Measurements from ENCODE around the gene EXOSC9.
"Not testable (repeated sequence)": the region's sequence is repeated elsewhere in the genome, so short reads cannot be mapped to it uniquely, and the experiment has no call there.

EXOSC9 gene, protein sequence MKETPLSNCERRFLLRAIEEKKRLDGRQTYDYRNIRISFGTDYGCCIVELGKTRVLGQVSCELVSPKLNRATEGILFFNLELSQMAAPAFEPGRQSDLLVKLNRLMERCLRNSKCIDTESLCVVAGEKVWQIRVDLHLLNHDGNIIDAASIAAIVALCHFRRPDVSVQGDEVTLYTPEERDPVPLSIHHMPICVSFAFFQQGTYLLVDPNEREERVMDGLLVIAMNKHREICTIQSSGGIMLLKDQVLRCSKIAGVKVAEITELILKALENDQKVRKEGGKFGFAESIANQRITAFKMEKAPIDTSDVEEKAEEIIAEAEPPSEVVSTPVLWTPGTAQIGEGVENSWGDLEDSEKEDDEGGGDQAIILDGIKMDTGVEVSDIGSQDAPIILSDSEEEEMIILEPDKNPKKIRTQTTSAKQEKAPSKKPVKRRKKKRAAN

DNA sequence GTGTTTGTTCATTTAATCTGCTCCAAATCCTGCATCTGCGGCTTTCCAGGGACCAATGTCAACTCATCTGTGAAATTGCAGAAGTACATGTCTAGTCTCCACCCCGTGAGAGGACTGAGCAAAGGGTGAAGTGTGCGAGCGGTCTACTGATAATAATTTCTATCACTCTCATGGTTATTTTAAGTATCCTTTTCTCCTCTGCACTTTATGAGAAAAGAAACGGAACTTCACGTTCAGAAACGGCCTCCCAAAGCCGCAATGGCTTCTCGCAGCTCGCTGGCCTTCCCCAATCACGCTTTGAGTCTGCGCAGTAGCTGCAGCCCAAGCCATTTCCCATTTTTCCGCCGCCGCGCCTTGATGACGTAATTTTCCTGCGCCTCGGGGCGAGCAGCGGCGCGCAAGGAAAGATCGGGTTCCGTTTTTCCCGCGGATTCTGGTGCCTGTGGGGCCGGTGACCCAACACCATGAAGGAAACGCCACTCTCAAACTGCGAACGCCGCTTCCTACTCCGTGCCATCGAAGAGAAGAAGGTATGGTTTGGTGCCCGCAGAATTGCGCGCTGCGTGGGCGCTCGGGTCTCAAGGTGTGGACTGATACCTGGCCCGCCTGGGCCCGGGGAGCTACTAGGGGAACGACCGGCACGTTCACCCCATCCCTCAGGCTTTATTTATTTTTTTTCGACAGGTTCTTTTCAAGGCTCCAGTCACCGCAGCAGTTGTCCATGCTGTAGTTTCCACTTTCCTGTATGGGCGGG is at the start of gene EXOSC9:
Gene EXOSC9, plus strand, starts transcription at position 363 of the 754 bp plus-strand sequence. Its CDS starts 102 bp downstream, at position 465.
- DNase-seq, result peak; percentile 91

DNA sequence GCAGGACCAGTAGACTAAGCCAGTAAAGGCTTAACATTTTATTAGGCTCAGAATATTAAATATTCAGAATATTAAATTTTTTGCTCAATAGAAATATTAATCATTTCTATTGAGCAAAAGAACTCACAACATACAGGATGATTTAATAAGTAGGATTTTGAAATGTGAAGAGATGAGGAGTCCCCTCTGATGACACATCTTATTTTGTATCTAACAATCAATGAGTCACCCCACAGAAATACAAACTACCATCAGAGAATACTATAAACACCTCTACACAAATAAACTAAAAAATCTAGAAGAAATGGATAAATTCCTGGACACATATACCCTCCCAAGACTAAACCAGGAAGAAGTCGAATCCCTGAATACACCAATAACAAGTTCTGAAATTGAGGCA is 49.0 kb upstream of the EXOSC9 start:
- DNase-seq, result not testable (repeated sequence)

DNA sequence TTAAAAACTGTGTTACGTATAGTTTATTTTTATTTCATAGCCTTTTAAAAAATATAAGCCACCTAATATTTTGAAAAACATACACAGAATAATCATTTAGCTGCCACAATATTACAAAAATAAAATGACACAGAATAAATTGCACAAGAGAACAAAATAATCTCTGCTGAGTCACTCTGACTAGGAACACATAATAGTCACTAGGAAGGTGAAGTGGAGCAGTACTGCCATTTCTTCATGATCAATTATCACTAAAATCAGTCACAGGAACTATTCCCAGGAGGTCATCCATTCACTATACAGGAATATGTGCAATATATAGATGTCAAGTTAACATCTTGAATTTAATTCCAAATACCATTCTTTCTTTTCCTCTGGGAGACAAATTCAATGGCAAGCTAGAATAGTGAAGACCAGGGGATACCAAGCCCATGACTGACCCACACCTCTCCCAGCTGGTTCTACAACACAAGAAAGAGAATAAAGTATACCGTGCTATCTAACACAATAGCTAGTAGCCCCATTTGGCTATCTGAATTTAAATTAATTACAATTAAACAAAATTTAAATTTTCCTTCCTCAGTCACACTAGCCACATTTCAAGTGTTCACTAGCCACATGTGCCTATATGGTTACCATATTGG is 42.1 kb upstream of the EXOSC9 start:
- DNase-seq, result no peak

DNA sequence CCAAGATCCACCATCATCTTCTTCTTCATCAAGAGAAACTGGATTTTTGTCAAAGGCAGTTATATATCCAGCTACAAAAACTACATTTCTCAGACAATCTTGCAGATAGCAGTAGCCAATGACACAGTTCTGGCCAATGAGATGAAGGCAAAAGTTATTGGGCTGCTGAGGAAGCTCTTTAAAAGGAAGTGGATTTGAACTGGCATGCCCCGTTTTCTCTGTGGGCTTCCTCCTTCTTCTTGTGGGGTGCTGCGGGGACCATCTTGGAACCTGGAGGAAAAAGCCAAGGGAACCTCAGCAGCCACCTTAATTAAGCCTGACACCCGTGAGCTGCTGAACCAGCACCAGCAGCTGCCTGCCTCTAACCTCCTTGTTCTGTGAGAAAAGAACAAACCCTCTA is 40.9 kb upstream of the EXOSC9 start:
- no peak for DNase-seq

DNA sequence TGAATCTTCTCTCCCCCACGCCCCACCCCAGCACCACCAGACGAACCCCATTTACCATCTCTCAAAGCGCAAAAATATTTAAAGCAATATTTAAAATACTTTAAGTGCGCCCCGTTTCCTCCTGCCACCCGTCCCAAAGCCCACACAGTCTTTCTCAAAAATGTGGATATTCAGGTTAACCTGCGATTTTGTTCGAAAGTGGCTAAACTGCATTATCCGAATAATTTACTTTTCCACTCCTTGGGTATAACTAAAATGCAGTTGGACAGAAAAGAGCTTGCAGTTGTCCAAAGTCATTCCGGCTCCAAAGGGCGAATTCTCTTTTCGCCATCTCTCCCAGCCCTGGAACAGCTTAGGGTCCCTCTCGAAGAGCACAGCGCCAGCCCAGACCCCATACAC is 36.8 kb upstream of the EXOSC9 start:
- no peak for DNase-seq

DNA sequence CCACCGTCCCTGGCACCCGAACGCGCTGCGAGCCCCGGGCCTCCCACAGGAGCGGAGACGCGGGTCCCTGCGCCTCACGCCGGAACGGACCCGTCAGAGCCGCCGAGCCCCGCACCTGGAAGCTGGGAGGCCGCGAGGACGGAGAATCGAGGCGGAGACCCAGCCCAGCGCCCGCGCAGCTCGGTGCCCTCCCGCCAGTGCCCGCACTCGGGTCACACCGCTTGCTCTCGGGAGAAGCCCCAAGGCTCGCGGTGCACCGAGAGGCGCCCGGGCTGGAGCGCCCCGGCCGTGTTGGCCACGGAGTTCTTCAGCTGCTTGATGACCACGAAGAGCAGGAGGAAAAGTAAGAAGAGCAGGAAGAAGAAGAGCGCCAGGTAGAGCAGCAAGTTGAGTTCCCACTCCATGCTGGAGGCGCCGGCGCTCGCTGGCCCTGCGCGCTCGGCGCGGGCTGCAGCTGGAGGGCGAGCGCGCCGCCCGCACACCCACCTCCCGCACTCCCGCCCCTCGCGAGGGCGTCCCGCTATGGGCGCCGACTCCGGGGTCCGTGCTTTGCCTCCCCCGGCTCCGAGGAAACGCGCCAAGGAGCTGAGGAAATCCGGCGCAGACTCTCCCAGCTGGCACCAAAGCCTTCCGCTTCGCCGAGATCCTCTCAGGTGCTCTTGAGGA is 36.3 kb upstream of the EXOSC9 start, which contains the start of gene SMIM43:
Gene SMIM43, minus strand, starts transcription at position 463 of the 666 bp plus-strand sequence. Its CDS starts 59 bp downstream, at position 404.
- DNase-seq, result no peak

DNA sequence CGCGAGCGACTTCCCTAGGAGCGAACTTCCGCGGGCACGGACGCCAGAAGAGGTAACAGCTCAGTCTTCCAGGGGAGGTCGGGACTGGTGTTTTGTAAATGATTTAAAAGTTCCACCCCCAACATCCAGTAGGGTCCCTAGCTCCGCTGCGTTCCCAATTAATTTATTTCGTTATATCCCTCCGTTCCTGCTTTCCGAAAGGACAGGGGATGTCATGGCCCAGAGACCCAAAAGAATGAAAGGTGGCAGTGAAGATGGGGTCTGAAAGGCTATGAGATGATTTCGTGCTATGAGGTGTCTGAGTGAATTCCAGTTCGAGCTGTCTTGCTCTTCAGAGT is 35.8 kb upstream of the EXOSC9 start:
- DNase-seq, result no peak

DNA sequence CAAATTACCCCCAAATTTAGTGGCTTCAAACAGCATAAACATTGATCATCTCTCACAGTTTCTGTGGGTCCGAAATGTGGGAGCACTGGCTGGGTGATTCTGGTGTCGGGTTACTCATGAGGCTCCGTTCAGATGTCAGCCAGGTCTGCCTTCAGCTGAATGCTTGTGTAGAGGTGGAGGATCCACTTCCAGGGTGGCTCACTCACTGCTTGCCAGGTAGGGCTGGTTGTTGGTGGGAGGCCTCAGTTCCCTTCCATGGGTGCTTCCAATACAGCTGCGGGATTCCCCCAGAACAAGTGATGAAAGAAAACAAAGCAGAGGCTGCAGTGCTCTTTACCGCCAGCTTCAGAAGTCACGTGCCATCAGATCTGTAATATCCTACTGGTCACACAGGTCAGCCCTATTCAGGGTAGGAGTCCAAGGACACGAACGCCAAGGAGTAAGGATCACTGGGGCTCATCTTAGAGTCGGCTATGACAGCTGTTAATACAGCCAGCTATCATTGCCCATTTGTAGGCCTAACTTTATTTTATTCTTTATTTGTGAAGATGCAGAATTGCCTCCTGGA is 35.1 kb upstream of the EXOSC9 start:
- no peak for DNase-seq

DNA sequence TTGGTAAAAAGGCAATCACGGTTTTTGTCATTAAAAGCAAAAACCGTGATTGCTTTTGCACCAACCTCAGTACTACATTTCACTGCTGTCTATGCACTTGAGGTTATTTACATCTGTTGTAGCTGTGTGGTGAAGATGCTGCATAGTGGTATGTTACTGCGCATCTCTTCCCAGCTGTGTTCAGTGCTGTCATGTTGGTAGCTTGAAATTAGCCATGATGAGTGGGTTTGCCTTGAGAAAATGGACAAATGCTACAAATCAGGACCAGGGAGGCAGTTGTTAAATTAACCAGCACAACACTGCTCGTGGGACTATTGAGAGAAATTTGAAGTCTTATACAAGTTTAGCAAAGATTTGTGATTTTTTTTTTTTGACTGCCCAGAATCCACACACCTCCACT is 34.0 kb upstream of the EXOSC9 start:
- no peak for DNase-seq

DNA sequence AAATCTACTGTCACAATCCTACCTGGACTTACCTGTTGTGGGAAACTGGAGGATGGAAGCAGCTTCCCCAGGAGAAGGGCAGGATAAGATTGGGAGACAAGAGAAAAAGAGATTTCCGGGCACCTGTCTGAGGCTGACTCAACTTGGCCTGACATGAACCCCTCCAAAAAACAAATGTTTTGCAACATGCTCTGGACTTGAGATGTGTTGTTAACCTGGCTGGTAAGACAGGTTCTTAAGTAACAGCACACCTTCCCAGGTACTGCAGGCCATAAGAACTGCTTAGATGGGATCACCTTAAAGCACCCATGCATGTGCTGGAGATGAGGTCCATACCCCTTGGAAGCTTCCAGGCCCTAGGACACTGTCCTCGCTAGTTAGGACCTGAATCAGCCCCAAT is 31.8 kb upstream of the EXOSC9 start:
- no peak for DNase-seq

DNA sequence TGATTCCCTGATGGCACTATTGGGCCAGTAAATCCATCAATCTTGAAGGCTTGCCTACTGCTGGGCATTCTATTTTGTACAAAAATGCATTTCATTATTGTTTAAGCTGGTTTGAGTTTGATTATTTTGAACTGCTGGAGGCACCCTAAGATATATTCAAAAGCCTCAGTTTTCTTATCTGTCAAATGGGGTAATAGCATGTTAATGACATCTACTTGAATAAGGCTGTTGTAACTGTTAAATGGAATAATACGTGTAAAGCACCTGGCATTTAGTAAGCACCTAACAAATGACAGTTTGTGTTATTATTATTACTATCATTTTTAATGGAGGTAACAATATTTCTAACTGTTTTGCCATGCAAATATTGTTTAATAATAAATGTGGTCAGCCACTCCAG is 29.3 kb upstream of the EXOSC9 start:
- no peak for DNase-seq

DNA sequence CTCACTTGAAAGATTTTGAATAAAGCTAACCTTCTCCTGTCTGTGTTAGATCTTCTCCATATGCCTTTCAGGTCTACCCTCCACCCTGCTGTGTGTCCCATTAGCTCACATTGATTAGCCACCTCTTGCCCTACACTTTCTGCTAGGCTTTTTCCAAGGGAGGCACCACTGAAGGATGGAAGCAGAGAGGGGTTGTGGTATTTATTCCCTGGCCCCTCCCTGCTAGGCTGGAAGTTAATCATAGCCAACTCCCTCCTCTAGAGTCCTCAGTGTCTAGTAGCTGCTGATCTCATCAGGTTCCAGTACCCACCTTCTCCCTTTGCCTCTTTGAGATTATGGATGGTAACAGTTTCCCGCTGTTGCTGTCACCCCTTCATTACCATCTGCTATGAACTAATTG is 27.2 kb upstream of the EXOSC9 start:
- no peak for DNase-seq

DNA sequence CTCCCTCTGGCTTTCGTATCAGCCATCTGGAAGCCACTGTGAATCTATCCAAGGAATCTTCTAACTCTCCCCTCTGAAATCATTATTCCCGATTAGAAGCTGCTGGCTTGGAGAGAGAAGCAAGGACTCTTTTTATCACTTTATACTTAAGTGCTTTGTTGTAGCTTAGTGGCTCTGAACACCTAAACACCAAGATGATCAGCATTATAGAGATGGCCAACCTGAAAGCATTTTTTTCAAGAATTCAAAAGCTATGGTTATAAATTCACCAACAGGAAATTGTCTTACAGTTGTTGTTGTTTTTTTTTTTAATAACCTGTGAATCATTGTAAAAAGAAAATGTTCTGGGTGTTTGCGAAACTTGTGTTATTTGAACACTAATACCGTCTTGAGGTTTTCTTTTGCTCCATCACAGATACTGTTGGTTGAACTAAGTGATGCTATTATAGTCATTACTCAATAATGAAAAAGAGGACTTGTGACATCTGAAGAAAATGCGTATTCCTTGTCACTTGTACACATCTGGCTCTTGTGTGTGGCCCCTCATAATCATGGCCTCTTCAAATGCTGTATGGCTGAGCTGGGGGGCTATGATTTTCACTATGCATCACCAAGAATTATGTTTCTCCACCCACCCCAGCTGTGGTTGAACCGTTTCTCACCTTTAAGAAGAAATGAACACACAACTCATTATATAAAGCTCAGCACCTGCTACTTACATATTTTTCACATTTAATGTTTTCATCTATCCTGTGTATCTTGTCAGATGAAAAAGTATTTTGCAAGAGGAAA is 24.3 kb upstream of the EXOSC9 start:
- no peak for DNase-seq

DNA sequence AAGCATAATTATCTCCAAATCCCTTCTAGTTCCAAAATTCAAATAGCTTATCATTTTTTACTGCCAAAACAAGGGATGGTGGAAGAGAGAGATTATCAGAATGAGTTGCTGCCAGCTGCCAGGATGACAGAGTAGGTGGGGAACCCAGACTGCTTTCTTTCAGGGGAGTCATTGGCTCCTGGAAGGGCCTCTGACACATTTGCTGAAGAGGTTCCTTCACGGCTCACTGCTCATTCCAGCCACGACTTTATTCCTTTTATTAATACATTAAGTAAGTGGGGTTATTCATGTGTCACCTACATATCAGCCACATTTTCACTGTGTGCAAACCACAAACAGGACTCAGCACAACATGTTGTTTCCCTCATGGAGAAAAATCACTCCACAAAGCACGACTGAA is 23.5 kb upstream of the EXOSC9 start:
- no peak for DNase-seq

DNA sequence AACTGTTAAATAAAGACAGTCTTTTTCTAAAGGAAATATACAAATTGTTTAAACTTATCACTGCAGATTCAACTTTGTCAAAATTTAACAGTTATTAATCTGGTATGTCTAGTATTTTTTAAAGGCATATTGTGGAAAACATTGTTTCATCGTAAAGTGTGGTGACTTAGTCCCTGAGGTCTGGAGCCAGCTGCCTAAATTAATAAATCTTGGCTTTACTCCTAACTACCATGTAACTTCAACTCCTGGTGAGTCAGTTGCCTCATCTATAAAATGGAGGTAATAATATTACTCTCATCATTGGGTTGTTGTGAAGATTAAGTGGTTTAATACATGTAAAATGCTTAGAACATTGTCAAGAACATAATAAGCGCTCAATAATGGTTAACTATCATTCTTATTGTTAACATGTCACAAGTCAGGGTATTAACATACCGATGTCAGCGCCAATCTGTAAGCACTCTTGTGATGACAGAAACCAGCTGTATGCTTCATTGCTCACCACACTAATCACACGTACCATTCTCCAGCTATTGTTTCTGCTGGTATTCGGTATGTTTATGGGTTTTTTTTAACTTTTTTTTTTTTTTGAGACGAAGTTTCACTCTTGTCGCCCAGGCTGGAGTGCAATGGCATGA is 22.0 kb upstream of the EXOSC9 start:
- no peak for DNase-seq

DNA sequence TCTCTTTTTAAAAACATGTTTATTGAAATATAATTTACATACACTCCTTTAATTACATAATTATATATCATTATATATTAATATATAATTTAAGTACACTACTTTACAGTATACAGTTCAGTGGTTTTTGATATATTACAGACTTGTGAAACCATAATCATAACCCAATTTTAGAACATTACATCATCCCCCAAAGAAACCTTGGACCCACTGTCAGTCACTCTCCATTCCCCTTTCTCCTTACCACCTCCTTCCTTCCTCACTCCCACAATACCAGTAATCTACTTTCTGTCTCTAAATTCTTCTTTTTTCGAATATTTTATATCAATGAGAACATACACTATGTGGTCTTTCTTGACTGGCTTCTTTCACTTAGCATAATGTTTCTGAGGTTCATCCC is 17.9 kb upstream of the EXOSC9 start:
- no peak for DNase-seq

DNA sequence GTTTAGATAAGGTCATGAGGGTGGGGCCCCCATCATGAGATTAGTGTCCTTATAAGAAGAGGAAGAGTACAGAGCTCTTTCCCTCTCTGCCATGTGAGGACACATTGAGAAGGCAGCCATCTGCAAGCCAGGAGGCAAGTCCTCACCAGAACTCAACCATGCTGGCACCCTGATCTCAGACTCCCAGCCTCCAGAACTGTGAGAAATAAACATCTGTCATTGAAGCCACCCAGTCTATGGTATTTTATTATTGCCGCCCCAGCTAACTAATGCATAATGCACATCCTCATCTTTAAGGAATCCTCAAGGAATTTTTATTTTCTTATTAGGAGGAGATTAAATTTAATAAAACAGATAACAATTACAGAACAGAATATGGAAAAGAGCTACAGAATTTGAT is 16.7 kb upstream of the EXOSC9 start:
- DNase-seq, result no peak

DNA sequence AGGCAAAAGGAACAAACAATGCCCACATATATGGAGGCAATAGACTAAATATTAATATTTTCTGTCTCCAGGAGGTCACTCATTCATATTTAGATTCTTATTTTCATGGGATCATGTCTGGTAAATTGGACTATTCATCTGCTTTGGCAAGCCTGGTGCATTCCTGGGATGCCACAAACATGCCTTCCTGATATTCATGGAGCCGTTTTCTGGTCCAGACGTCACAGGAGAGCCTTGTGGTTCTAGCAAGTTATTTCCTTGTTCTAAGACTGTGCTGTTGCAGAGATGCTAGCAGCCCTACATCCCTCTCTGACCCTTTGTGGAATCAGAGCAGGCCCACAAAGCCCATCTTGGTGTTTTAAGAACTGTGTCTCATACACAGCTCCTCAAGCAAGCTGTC is 16.1 kb upstream of the EXOSC9 start:
- DNase-seq, result no peak

DNA sequence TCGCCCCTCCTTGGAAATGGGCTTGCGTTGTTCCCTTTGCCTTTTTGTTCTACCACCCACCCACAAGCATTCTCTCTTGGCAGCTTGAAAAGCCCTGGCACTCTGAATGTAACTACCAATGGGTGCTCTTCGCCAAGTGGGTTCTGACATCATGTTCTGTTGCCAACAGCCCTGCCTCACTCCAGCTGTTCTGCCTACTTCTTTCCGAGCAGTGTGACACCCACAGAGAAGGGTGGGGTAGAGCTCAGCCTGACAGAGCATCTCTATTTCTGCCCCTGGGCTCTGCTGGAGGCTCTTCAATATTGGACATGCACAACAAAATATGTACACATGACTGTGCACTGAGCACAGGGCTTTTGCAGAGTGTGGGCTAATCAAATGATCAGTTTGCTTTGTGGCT is 15.6 kb upstream of the EXOSC9 start:
- no peak for DNase-seq

DNA sequence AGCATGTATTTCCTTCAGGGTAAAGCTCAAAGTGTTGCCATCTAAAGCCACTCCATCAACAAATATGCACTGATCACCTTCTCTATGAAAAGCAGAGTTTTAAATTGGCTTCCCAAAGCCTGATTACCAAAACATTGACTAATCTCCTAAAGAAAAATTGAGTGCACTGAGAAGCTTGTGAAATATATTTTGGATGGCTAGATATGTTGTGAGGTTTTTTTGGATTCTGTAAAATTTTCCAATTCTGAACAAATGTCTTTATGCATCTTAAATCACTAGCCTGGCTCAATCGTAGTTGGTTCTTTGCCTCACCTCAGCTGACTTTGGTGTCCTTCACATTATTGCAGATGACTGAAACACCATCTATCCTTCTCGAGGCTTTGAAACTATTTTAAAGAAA is 14.9 kb upstream of the EXOSC9 start:
- DNase-seq, result no peak

DNA sequence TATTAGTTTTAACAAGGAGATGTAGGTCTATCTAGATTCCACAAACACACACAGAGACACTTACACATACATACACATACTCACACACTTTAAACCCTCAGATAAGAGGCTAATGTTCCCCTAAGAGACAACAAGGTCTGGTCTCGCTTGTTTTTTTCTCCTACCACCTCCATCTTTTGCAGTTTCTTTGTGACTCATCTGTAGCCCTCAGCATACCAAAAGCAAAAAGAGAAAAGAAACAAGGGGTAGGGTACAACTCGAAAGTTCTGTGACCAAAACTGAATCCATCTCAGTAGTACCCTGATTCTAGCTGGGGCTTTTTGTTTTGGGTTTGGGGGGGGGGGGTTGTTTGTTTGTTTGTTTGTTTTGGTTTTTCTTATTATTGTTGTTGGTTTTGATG is 12.2 kb upstream of the EXOSC9 start:
- DNase-seq, result no peak

DNA sequence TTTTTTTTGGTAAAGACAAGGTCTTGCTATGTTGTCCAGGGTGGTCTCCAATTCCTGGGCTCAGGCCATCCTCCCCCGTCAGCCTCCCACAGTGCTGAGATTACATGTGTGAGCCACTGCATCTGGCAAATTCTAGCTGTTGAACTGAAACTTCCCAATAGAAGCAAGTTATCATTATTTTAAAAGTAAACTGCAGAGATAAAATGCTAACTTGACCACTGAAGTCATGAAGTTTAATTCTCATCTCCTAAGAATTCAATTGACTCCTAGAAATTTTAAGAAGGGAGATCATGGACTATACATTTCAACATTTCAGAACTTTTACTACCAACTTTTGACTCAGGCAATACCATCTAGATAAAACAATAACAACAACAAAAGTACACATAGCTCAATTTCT is 11.7 kb upstream of the EXOSC9 start:
- DNase-seq, result no peak
